ENCODE data around the gene ZG16B.
A peak's percentile ranks its signal among the peaks of the same experiment; 100 is the strongest.

- TF ChIP-seq, protein P1, sequence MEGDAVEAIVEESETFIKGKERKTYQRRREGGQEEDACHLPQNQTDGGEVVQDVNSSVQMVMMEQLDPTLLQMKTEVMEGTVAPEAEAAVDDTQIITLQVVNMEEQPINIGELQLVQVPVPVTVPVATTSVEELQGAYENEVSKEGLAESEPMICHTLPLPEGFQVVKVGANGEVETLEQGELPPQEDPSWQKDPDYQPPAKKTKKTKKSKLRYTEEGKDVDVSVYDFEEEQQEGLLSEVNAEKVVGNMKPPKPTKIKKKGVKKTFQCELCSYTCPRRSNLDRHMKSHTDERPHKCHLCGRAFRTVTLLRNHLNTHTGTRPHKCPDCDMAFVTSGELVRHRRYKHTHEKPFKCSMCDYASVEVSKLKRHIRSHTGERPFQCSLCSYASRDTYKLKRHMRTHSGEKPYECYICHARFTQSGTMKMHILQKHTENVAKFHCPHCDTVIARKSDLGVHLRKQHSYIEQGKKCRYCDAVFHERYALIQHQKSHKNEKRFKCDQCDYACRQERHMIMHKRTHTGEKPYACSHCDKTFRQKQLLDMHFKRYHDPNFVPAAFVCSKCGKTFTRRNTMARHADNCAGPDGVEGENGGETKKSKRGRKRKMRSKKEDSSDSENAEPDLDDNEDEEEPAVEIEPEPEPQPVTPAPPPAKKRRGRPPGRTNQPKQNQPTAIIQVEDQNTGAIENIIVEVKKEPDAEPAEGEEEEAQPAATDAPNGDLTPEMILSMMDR (IDR thresholded peaks at IDR 0.05; ENCODE audit: low read depth, low read length) = peak; percentile 75
- TF ChIP-seq MAX (IDR thresholded peaks at IDR 0.05; ENCODE audit: low read depth, low read length) (peak; percentile 28; the same call in 1 of the 2 replicates), POLR2A (IDR thresholded peaks at IDR 0.05; ENCODE audit: extremely low read depth, insufficient read length) (peak; percentile 63), MYC (IDR thresholded peaks at IDR 0.05; ENCODE audit: low read depth, low read length) (peak; percentile 28; the same call in 1 of the 2 replicates)
These were observed 38.1 kb downstream of the ZG16B start for GRCh38 chr16:2867987-2868789.
